Measurements from ENCODE around the gene AZU1.

GRCh38 chr19:815079-815774 is 12.4 kb upstream of the AZU1 start:
- no peak for TF ChIP-seq CTCF (IDR thresholded peaks at IDR 0.05)
- TF ChIP-seq EP300 (IDR thresholded peaks at IDR 0.05): no peak
- no peak for TF ChIP-seq POLR2A (IDR thresholded peaks at IDR 0.05)

Data from gastroesophageal sphincter (tissue), 3 donors.